Liver (tissue), 3 donors: ENCODE measurements around the gene GSAP.

Source experiments
- CTCF ChIP-seq: fragments of 150-350 bp; IDR thresholded peaks from 2 replicates; pipeline ENCODE4 v1.5.1; 2017; ENCODE audit warnings: improper control_type of control experiment, low read depth, low read length; ENCODE audit not compliant: missing input control
- SP1 ChIP-seq: IDR thresholded peaks from 2 replicates; pipeline ENCODE4 v1.6.1; 2018; ENCODE audit warnings: antibody characterized with exemption, mild to moderate bottlenecking
- donor health status: healthy.
- donor health status: healthy.

- TF ChIP-seq CTCF (no peak), SP1 (no peak)
Measured at GRCh38 chr7:77284616-77285015, 131.5 kb downstream of the GSAP start.
